KMS-11 (cell line): Measurements from ENCODE around the gene TTLL11.

ENCODE experiments used
- H2AFZ ChIP-seq: fragments of 200-600 bp; sonication (generic); 2 replicates; pipeline ENCODE4 v1.6.1; 2016; ENCODE audit warnings: antibody characterized with exemption, mixed run types, low read depth
- H3K27ac ChIP-seq: fragments of 200-600 bp; sonication (generic); 2 replicates; pipeline ENCODE4 v1.6.1; 2016; ENCODE audit warnings: mild to moderate bottlenecking, mixed run types
- H3K27me3 ChIP-seq: fragments of 200-600 bp; sonication (generic); 2 replicates; pipeline ENCODE4 v1.6.1; 2017; ENCODE audit warnings: mild to moderate bottlenecking, low read depth, mixed run types, moderate library complexity; ENCODE audit not compliant: insufficient read depth
- H3K36me3 ChIP-seq: fragments of 200-600 bp; sonication (generic); 2 replicates; pipeline ENCODE4 v1.6.1; 2017; ENCODE audit warnings: mild to moderate bottlenecking, mixed run types; ENCODE audit not compliant: insufficient read depth
- H3K4me1 ChIP-seq: fragments of 200-600 bp; sonication (generic); 2 replicates; pipeline ENCODE4 v1.6.1; 2016; ENCODE audit warnings: mild to moderate bottlenecking, low read depth, mixed run types; ENCODE audit not compliant: poor library complexity, severe bottlenecking
- H3K4me2 ChIP-seq: fragments of 200-600 bp; sonication (generic); 2 replicates; pipeline ENCODE4 v1.7.0; 2016; ENCODE audit warnings: mild to moderate bottlenecking, mixed run types
- H3K4me3 ChIP-seq: fragments of 200-600 bp; sonication (generic); IDR thresholded peaks from 2 replicates; pipeline ENCODE4 v1.6.1; 2017; ENCODE audit warnings: low read depth, low read length, mixed read lengths; ENCODE audit not compliant: insufficient read depth
- H3K79me2 ChIP-seq: fragments of 200-600 bp; sonication (generic); 2 replicates; pipeline ENCODE4 v1.6.1; 2016; ENCODE audit warnings: low read depth, mixed run types; ENCODE audit not compliant: insufficient read depth
- H3K9ac ChIP-seq: fragments of 200-600 bp; sonication (generic); 2 replicates; pipeline ENCODE4 v1.6.1; 2016; ENCODE audit warnings: mild to moderate bottlenecking, mixed run types
- H4K20me1 ChIP-seq: fragments of 200-600 bp; sonication (generic); 2 replicates; pipeline ENCODE4 v1.6.1; 2016; ENCODE audit warnings: mild to moderate bottlenecking, mixed run types; ENCODE audit not compliant: insufficient read depth
- TF ChIP-seq, protein P1 (sequence below): fragments of 200-600 bp; sonication (generic); conservative IDR thresholded peaks from 2 replicates; pipeline ENCODE4 v1.6.1; 2017; ENCODE audit warnings: low read depth, mild to moderate bottlenecking, antibody characterized with exemption, low read length, moderate library complexity, mixed read lengths

TTLL11 gene

DNA sequence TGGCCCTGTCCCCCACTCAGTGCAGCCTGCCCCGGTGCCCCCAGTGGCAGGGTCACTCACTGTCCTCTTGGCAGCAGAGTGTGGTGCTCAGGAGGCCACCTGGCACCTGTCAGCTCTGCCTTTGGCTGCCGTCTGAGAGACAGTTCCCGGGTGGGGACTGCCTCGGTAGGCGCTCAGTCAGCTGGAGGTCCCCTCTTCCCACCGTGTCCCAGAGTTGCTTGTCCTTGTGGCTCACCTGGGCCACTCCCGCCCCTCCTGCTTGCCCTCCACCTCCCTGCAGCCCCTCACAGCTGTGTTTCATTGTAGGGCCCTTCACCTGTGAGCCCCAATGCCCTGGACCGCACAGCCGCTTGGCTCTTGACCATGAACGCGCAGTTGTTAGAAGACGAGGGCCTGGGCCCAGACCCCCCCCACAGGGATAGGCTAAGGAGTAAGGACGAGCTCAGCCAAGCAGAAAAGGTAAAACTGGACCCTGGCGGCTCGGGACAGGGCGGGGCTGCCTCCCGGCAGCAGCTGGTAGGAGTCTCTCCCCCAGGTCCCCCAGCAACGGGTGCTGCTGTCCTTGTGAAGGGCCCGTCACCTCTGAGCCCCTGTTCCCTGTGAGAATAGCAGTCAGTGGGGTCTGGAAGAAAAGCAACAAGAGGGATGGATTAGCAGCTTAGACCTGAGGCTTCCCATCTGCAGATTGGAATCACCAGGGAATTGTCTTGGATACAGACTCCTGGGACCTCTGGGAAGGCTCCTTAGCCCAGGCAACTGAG, 319.0 kb downstream of the TTLL11 start:
- H3K9ac ChIP-seq = no peak overlapping the region
- TF ChIP-seq, protein P1, sequence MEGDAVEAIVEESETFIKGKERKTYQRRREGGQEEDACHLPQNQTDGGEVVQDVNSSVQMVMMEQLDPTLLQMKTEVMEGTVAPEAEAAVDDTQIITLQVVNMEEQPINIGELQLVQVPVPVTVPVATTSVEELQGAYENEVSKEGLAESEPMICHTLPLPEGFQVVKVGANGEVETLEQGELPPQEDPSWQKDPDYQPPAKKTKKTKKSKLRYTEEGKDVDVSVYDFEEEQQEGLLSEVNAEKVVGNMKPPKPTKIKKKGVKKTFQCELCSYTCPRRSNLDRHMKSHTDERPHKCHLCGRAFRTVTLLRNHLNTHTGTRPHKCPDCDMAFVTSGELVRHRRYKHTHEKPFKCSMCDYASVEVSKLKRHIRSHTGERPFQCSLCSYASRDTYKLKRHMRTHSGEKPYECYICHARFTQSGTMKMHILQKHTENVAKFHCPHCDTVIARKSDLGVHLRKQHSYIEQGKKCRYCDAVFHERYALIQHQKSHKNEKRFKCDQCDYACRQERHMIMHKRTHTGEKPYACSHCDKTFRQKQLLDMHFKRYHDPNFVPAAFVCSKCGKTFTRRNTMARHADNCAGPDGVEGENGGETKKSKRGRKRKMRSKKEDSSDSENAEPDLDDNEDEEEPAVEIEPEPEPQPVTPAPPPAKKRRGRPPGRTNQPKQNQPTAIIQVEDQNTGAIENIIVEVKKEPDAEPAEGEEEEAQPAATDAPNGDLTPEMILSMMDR = no peak
- no peaks in the 10 kb centered on the region for H4K20me1 ChIP-seq
- no peaks in the 10 kb centered on the region for H3K27me3 ChIP-seq
- H3K4me1 ChIP-seq = no peaks in the 10 kb centered on the region
- no peak overlapping the region for H3K4me2 ChIP-seq
- H2AFZ ChIP-seq = no peak overlapping the region
- no peaks in the 10 kb centered on the region for H3K36me3 ChIP-seq
- H3K4me3 ChIP-seq = no peak overlapping the region
- no peak overlapping the region for H3K27ac ChIP-seq
- H3K79me2 ChIP-seq = no peaks in the 10 kb centered on the region

DNA sequence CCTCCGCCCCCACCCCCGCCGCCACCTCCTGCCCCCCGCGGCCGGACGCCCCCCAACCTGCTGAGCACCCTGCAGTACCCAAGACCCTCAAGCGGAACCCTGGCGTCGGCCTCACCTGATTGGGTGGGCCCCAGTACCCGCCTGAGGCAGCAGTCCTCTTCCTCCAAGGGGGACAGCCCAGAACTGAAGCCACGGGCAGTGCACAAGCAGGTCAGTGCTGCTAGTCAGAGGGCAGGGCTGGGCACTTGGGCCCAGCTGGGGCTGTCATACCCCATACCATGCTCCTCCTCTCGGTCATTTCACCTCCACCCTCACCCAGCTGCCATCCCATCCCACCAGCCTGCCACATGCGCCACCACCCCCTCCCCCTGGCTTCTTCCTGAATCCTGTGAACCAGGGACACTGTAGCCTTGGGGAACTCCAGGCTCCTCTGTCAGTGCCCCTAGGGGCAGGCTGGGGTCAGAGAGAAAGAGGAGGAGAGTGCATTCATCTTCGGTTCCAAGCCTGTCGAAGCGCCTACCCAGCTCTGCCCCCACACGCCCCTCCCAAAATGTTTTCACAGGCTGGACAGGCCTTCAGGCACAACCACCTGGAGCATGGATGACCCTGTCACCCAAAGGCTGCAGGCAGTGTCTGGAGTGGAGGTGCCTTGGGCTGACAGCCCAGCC, 319.7 kb downstream of the TTLL11 start:
- H3K36me3 ChIP-seq = no peaks in the 10 kb centered on the region
- no peaks in the 10 kb centered on the region for H3K4me1 ChIP-seq
- no peak overlapping the region for H3K9ac ChIP-seq
- H3K4me2 ChIP-seq = no peak overlapping the region
- no peaks in the 10 kb centered on the region for H3K79me2 ChIP-seq
- no peak overlapping the region for H3K4me3 ChIP-seq
- no peaks in the 10 kb centered on the region for H4K20me1 ChIP-seq
- H2AFZ ChIP-seq = no peak overlapping the region
- H3K27me3 ChIP-seq = no peaks in the 10 kb centered on the region
- TF ChIP-seq, protein P1 = no peak
- H3K27ac ChIP-seq = no peak overlapping the region

DNA sequence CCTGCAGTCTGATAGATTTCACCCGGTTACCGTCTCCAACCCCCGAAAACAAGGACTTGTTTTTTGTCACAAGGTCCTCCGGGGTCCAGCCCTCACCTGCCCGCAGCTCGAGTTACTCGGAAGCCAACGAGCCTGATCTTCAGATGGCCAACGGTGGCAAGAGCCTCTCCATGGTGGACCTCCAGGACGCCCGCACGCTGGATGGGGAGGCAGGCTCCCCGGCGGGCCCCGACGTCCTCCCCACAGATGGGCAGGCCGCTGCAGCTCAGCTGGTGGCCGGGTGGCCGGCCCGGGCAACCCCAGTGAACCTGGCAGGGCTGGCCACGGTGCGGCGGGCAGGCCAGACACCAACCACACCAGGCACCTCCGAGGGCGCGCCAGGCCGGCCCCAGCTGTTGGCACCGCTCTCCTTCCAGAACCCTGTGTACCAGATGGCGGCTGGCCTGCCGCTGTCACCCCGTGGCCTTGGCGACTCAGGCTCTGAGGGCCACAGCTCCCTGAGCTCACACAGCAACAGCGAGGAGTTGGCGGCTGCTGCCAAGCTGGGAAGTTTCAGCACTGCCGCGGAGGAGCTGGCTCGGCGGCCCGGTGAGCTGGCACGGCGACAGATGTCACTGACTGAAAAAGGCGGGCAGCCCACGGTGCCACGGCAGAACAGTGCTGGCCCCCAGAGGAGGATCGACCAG, 320.4 kb downstream of the TTLL11 start:
- H3K4me1 ChIP-seq = no peaks in the 10 kb centered on the region
- TF ChIP-seq, protein P1 = no peak
- no peak overlapping the region for H3K27ac ChIP-seq
- H3K4me2 ChIP-seq = no peak overlapping the region
- H3K36me3 ChIP-seq = no peaks in the 10 kb centered on the region
- H3K27me3 ChIP-seq = no peaks in the 10 kb centered on the region
- H3K79me2 ChIP-seq = no peaks in the 10 kb centered on the region
- no peak overlapping the region for H2AFZ ChIP-seq
- no peak overlapping the region for H3K4me3 ChIP-seq
- no peaks in the 10 kb centered on the region for H4K20me1 ChIP-seq
- H3K9ac ChIP-seq = no peak overlapping the region
